Kidney (tissue), 14 donors: Measurements from ENCODE around the gene ITPR2. TPM values are rescaled to one million over a fixed set of nuclear protein-coding genes. Genes with fewer than 3 reads are reported as not detected.
"Not testable (repeated sequence)": the region's sequence is repeated elsewhere in the genome, so short reads cannot be mapped to it uniquely, and the experiment has no call there.

Experiments
- DNase-seq, 5 donors: peaks; one replicate each; pipeline ENCODE4 v3.0.0-alpha.2; 2013 to 2020
- FAIRE-seq: peaks from 2 replicates; lab custom pipeline; 2012; peaks lifted over from hg19 to GRCh38; lab: Jason Lieb, UNC
- H3K27ac ChIP-seq, 2 donors: one replicate each; pipeline ENCODE4 v1.7.0; 2013; ENCODE audit warnings: low read depth in 2 of 2, low read length in 2 of 2, inconsistent platforms in 1 of 2
- H3K27me3 ChIP-seq: one replicate; pipeline ENCODE4 v1.7.1; 2013; ENCODE audit warnings: low read length, inconsistent platforms; ENCODE audit not compliant: control insufficient read depth, insufficient read depth
- H3K36me3 ChIP-seq, 3 donors: one replicate each; pipeline versions ENCODE4 v1.7.0 to v1.7.1; 2013; ENCODE audit warnings: low read length in 3 of 3, control low read depth in 1 of 3, inconsistent platforms in 1 of 3; ENCODE audit not compliant: insufficient read depth in 3 of 3, control insufficient read depth in 2 of 3
- H3K4me1 ChIP-seq, 3 donors: one replicate each; pipeline versions ENCODE4 v1.7.0 to v1.7.1; 2013; ENCODE audit warnings: low read length in 3 of 3, inconsistent platforms in 1 of 3, low read depth in 1 of 3; ENCODE audit not compliant: control insufficient read depth in 2 of 3, insufficient read depth in 2 of 3
- H3K4me3 ChIP-seq, 3 donors: one replicate each; pipeline versions ENCODE4 v1.7.0 to v1.8.1; 2013; ENCODE audit warnings: low read length in 3 of 3, control low read depth in 1 of 3, inconsistent platforms in 1 of 3
- H3K9ac ChIP-seq, 3 donors: one replicate each; pipeline versions ENCODE4 v1.7.0 to v1.7.1; 2013; ENCODE audit warnings: low read length in 3 of 3, control low read depth in 1 of 3, inconsistent platforms in 1 of 3
- H3K9me3 ChIP-seq, 3 donors: one replicate each; pipeline versions ENCODE4 v1.7.0 to v1.7.1; 2013; ENCODE audit warnings: low read length in 3 of 3, control low read depth in 1 of 3, inconsistent platforms in 1 of 3; ENCODE audit not compliant: control insufficient read depth in 2 of 3, insufficient read depth in 1 of 3
- intact Hi-C: fragments of 100-400 bp; cut with DNase I; formaldehyde crosslinking; loops from one replicate; pipeline ENCODE4 v1.11.1; 2022
- polyA plus RNA-seq: library from polyadenylated mRNA; stranded (reverse); fragments of 350-450 nt; fragmentation: Illumina TruSeq; extraction: RNeasy Lipid Tissue Mini Kit (QIAGEN cat#74804); gene quantifications from one replicate; pipeline ENCODE4 v1.2.3, GENCODE V29; 2014; ENCODE audit warnings: low read depth, low replicate concordance; ENCODE audit not compliant: insufficient read depth
- total RNA-seq: library from RNA; stranded (reverse); fragmentation: NEBNext Ultra II Directional; extraction: Animal tissue kit (Norgen Biotek cat#: 25700); gene quantifications from one replicate; pipeline ENCODE4 v1.2.1, GENCODE V29; 2021
- TF ChIP-seq, protein P1 (sequence below): IDR thresholded peaks from 3 replicates; pipeline ENCODE4 v1.5.1; 2012; ENCODE audit warnings: mild to moderate bottlenecking, moderate library complexity, borderline replicate concordance; ENCODE audit not compliant: insufficient read depth; ENCODE audit errors: extremely low read depth
- donor health status: control.
- donor health status: control.
- donor health status: control.
- donor health status: control.
- donor health status: control.
- donor health status: DM: yes; HTN: yes; CAD: no.
- donor health status: Normal renal cell carcinoma (clear cell type).

Gene ITPR2
- total and polyA plus RNA-seq, 2 donors from 2014 or later = 5.7 to 56.9 TPM

GRCh38 chr12:26680727-26681455 is 152.1 kb downstream of the ITPR2 start:
- Histone ChIP-seq H3K9ac (no peak overlapping the region), H3K9me3 (peaks cover 0 to 5% (median 0%) of the 10 kb centered on the region in 3 donors), H3K4me3 (no peak overlapping the region), H3K27ac (no peak overlapping the region), H3K36me3 (peaks cover 0 to 23% (median 10%) of the 10 kb centered on the region in 3 donors), H3K4me1 (no peaks in the 10 kb centered on the region), H3K27me3 (no peaks in the 10 kb centered on the region)
- intact Hi-C loops = no loop called here
- TF ChIP-seq, protein P1, sequence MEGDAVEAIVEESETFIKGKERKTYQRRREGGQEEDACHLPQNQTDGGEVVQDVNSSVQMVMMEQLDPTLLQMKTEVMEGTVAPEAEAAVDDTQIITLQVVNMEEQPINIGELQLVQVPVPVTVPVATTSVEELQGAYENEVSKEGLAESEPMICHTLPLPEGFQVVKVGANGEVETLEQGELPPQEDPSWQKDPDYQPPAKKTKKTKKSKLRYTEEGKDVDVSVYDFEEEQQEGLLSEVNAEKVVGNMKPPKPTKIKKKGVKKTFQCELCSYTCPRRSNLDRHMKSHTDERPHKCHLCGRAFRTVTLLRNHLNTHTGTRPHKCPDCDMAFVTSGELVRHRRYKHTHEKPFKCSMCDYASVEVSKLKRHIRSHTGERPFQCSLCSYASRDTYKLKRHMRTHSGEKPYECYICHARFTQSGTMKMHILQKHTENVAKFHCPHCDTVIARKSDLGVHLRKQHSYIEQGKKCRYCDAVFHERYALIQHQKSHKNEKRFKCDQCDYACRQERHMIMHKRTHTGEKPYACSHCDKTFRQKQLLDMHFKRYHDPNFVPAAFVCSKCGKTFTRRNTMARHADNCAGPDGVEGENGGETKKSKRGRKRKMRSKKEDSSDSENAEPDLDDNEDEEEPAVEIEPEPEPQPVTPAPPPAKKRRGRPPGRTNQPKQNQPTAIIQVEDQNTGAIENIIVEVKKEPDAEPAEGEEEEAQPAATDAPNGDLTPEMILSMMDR = no peak
- FAIRE-seq (no peak), DNase-seq (no peak)

GRCh38 chr12:26678697-26679660 is 154.0 kb downstream of the ITPR2 start:
- DNase-seq (no peak), FAIRE-seq (no peak)
- Histone ChIP-seq H3K4me3 (no peak overlapping the region), H3K9me3 (peaks cover 0 to 5% (median 0%) of the 10 kb centered on the region in 3 donors), H3K9ac (no peak overlapping the region), H3K27me3 (no peaks in the 10 kb centered on the region), H3K27ac (no peak overlapping the region), H3K4me1 (no peaks in the 10 kb centered on the region), H3K36me3 (peaks cover 0 to 19% (median 5%) of the 10 kb centered on the region in 3 donors)
- intact Hi-C loops = no loop called here
- TF ChIP-seq, protein P1 = no peak

- H3K27me3 ChIP-seq, FAIRE-seq, H3K36me3 ChIP-seq, intact Hi-C loops, H3K27ac ChIP-seq, H3K4me3 ChIP-seq, H3K4me1 ChIP-seq, H3K9me3 ChIP-seq, H3K9ac ChIP-seq, DNase-seq: not testable (repeated sequence)
Observed at GRCh38 chr12:26671487-26671886, 161.5 kb downstream of the ITPR2 start.

GRCh38 chr12:26668847-26669246 is 164.1 kb downstream of the ITPR2 start:
- no peak overlapping the region for H3K9ac ChIP-seq
- no peaks in the 10 kb centered on the region for H3K4me1 ChIP-seq
- FAIRE-seq (no peak), DNase-seq (no peak)
- intact Hi-C loops = no loop called here
- H3K9me3 ChIP-seq = no peaks in the 10 kb centered on the region
- no peaks in the 10 kb centered on the region for H3K27me3 ChIP-seq
- H3K4me3 ChIP-seq = no peak overlapping the region
- TF ChIP-seq, protein P1 = no peak
- peaks cover 0 to 7% (median 0%) of the 10 kb centered on the region in 3 donors for H3K36me3 ChIP-seq
- H3K27ac ChIP-seq = no peak overlapping the region
